HuH-7.5 (cell line): Measurements from ENCODE around the gene FBLN1.
"Not testable (repeated sequence)": the region's sequence is repeated elsewhere in the genome, so short reads cannot be mapped to it uniquely, and the experiment has no call there.

ENCODE experiments used
- DNase-seq: peaks from one replicate; pipeline ENCODE4 v3.0.0; 2011; ENCODE audit warnings: low spot score

The FBLN1 gene

DNA sequence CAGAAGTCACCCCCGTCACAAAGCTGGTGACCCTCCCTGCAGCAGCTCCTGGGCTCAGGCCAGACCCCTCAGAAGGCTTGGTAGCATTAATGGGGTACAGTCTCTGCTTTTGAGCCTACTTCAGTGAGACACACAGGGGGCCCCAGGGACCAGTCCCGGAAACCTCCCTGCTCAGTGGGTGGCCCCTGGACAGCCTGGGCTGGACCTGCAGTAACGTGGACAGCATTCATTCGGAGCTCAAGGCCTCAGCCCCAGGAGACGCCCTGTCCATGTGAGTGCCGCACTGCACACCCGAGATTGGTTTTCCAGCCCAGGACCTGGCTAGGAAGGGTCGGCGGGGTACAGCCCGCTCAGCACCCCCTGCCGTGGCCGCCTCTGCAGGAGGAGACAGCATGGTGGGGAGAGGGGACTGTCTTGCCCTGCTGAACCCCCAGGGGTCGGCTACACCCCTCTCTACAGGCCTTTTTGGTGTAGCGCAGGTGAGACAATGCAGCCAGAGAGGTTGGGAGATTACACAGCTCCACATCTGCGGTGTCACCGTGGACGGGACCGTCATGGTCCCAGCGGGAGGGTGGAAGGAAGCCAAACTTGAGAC is 83.4 kb downstream of the FBLN1 start:
- DNase-seq, result no peak

- DNase-seq, result no peak
Observed at GRCh38 chr22:45586651-45587405, 84.1 kb downstream of the FBLN1 start.

DNA sequence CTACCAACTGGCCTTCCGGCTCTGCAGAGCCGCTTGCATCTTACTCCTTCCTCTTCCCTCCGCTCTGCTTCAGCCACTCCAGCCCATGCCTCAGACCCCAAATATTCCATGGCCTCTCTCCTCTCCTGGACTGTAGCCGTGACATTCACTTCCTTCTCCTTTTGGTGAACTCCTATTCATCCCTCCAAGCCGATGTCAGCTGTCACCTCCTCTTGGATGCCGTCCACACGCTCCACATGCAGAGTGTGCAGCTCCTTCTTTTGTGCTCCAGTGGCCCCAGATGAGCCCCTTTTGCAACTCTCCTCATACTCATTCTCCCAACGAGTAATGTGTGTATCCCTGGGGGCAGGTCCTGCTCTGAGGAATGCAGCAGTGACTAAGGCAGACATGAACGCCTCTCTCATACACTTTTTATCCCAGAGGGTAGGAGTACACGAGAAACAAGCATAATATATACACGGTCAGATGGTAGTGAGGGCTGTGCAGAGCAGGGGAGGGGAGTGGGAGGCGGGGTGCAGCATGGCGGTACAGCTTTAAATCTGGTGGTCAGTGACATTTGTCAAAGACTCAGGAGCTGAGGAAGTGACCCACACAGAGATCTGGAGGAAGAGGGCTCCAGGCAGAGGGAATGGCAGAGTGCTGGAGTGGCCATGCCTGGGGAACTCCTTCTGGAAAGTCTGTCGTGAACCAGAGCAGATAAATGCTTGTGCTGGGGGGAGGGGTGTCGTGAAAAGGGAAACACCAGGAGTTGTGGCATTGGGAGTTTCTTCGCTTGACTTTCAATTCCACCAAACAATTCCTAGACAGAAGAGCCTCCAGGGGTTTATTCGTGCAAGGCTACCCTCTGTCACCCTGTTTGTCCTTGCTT is 85.2 kb downstream of the FBLN1 start:
- DNase-seq, result no peak

DNA sequence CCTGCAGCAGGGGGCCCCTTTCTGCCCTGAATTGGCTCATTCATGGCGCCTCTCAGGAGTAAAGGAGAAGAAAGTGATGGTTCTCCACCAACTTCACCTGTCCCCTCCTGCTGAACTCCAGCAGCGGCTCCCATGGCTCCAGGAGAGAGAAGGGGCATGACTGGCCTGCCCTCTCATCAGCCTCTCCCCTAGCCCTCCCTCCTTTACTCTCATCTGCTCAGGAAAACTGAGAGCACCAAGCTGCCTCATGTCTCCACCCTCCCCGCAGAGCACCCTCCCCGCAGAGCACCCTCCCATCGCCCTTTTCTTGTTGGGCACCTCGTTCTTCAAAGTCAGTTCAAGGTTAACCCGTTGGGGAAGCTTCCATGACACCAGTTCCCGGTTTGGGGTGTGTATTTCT is 86.9 kb downstream of the FBLN1 start:
- DNase-seq, result no peak

DNA sequence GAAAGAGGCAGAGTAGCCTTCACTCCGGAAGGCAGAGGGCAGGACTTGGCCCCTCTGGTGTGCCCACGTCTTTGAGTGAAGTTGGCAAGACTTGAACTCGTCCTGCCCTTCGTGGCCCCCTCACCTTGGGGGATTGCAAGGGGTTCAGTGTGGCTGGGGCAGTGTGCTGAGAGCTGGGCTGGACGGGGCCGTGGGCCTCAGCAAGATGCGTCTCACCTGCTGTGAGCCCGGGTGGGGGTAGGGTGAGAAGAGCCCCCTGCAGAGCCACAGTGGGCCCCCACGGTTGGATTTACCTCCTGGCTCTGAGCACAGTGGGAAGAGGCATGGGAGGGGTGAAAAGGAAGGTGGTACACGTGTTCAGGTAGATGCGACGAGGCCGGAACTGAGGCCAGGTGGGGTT is 87.6 kb downstream of the FBLN1 start:
- DNase-seq, result no peak

DNA sequence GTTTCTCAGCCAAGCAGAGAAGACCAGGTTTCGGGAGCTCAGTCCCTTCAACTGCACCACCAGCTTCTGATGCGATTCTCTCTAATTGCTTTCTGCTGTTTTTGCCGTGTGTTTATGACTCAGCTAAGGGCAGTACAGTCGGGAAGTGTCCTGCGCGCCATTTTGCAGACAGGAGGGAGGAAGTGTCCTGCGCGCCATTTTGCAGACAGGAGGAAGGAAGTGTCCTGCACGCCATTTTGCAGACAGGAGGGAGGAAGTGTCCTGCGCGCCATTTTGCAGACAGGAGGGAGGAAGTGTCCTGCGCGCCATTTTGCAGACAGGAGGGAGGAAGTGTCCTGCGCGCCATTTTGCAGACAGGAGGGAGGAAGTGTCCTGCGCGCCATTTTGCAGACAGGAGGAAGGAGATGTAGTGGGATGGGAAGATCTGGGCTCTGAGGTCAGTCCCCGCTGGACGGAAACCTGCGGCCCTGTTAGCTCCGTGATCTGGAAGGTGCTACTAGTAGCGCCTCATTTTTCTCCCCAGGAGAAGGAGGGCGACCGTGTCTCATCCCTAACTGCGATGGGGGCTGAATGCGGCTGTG is 89.0 kb downstream of the FBLN1 start:
- DNase-seq, result not testable (repeated sequence)

GRCh38 chr22:45594123-45594941 is 91.6 kb downstream of the FBLN1 start:
- DNase-seq, result no peak

DNA sequence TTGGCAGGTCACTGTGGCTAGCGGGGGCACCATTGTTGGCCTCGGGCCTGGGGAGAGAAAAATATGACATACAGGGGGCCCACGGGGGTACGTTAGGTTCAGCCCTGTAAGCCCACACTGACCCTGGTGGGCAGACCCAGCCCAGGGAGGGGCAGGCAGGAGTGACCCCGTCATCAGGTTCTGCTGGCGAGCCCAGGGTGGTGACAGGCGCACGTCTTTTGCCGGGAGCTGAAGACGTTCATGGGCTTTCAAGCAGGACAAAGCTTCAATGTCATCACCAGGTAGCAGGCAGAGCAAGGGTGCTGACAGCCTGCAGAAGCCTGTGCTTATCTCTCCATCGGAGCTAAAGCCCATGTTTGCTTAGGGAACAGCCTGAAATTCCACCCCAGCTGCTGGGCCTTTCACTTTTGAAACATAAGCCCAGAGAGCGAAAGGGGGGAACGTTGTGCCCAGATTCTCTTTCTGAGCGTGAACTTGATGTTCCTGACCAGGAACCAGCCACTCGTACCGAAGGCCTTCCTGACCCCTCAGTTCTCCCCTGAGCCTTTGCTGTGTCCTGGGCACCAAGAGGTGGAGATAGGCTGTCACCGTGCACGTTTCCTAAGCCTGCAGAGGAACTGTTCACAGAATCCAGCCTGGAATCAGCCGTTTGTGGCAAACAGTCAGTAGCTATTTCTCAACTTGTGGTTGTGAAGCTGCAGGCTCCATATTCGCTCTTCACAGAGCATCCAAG is 94.9 kb downstream of the FBLN1 start:
- DNase-seq, result peak; percentile 87

- DNase-seq, result no peak
Observed at GRCh38 chr22:45598596-45599217, 96.0 kb downstream of the FBLN1 start.

DNA sequence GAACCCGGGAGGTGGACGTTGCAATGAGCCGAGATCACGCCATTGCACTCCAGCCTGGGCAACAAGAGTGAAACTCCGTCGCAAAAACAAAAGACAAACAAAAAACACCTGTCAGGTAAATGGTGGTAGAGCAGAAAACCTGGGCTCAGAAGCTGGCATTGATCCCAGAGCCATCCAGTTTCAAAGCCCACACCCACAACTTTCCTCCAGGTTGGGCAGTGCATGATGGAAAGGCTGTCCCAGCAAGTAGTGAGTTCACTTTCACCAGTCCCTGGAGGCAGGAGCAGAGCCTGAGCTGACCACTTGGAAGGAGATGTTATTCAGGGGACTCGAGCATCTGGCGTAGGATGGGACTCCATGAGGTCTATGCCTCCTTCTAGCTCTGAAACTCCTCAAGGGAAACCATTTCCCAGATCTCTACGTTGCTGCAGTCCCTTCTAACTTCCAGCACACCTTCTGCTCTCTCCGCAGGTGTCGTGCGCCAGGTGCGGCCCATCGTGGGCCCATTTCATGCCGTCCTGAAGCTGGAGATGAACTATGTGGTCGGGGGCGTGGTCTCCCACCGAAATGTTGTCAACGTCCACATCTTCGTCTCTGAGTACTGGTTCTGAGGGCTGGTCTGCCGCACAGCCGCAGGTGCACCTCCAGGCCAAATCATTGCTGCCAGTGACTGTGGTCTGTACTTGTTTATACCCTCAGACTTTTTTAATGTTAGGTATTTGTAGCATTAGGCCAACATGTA is 97.3 kb downstream of the FBLN1 start:
- DNase-seq, result no peak

DNA sequence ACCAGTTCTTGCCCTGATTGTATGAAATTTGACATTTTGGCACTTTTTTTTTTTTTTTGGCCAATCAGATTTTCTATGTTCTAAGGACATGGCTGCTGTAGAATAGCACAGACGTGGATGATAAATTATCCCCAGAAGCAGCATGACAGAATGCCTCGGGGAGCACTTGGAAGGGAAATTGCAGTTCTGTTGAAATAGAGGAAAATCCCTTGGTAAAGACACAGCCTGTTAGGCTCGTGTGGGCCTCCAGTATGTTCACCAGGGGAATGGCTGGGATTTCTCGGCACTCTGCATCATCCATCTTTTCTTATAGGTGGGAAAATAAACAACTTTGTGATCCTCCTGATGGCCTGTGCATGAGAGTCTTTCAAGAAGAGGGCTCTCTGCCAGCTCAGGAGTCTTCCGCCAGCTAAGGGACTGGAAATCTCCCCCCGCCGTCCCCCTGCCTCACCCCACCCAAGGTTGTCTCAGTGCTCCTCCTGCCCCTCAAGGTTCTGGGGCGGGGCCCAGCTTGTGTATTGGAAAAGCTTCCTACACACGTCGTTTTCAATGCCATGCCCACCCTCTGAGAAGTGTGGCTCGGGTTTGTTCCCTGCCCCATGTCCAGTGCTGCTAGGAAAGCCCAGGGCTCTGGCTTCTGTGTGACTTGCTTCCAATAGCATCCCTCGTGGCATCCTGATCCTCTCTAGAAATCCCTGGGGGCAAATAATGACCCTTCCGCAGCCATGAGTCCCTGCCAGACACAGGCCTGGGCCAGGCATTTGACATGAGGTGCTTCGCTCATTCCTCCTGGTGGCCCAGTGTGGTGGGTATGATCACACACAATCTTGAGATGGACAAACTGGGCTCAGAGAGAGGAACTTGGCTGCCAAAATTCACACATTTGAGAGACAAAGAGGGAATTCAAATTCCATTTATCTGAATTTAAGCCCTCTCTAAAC is 98.4 kb downstream of the FBLN1 start:
- DNase-seq, result no peak

- DNase-seq, result no peak
Observed at GRCh38 chr22:45602004-45602733, 99.5 kb downstream of the FBLN1 start.

DNA sequence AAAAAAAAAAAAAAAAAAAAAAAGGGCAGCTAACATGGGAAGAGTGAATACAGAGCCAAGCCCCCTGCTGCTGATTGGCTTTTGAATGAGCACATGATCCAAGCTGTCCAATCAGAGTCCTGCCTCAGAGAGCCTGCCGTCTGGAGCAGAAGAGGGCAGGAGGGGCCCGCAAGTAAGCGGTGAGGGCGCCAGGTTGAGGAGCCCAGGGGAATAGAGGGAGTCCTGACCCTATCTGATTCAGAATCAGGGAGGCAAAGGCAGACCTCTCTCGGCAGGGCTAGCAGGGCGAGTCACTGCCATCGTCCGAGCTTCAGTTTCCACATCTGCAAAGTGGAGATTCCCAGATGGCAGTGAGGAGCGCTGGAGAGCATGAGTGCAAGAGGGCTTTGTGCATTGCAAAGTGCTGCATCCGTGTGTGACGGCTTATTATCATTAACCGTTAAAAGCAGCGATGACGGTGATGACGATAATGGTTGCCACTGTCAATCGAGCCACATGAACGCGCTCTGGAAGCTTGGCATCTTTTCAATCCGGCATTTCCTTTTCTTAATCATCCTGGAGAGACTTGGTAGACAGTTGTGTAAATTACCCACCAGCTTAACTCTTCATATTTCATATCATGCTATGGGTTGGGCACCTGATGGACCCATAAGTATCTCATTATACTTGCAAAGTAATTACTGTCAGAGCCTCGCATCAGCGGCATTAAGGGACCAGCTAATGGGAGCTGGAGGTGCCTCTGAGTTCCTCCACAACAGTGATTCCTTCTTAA is 100.3 kb downstream of the FBLN1 start:
- no peak for DNase-seq

GRCh38 chr22:45603619-45604018 is 100.9 kb downstream of the FBLN1 start:
- no peak for DNase-seq

GRCh38 chr22:45608045-45608444 is 105.4 kb downstream of the FBLN1 start:
- DNase-seq, result not testable (repeated sequence)

- no peak for DNase-seq
Observed at GRCh38 chr22:45608763-45609180, 106.1 kb downstream of the FBLN1 start.

- DNase-seq, result no peak
Observed at GRCh38 chr22:45612451-45612901, 109.8 kb downstream of the FBLN1 start.
